ENCODE data around the gene CD9.

CD9 gene

GRCh38 chr12:6254491-6254890, 54.3 kb downstream of the CD9 start:
- TF ChIP-seq CTCF (IDR thresholded peaks at IDR 0.05; ENCODE audit: low read depth, low read length, missing control alignments) = no peak
- no peak overlapping the region for H3K4me3 ChIP-seq (ENCODE audit: low read depth, low read length)
- in situ Hi-C loops (cut with HindIII; ENCODE audit: low sequenced_read_pairs) = no loop called here
- DNase-seq (ENCODE audit: low read depth) = no peak

GRCh38 chr12:6257007-6257406, 56.8 kb downstream of the CD9 start:
- H3K4me3 ChIP-seq (ENCODE audit: low read depth, low read length) = no peak overlapping the region
- in situ Hi-C loops (cut with HindIII; ENCODE audit: low sequenced_read_pairs) = loop anchor here (5.0 kb wide), 1 partner anchor 65 kb away; no protein-coding TSS in a partner anchor
- no peak for TF ChIP-seq CTCF (IDR thresholded peaks at IDR 0.05; ENCODE audit: low read depth, low read length, missing control alignments)
- DNase-seq (ENCODE audit: low read depth) = no peak

GRCh38 chr12:6262211-6262610, 62.0 kb downstream of the CD9 start:
- in situ Hi-C loops (cut with HindIII; ENCODE audit: low sequenced_read_pairs) = no loop called here
- no peak overlapping the region for H3K4me3 ChIP-seq (ENCODE audit: low read depth, low read length)
- no peak for TF ChIP-seq CTCF (IDR thresholded peaks at IDR 0.05; ENCODE audit: low read depth, low read length, missing control alignments)
- DNase-seq (ENCODE audit: low read depth) = no peak

- no peak for DNase-seq (ENCODE audit: low read depth)
- in situ Hi-C loops (cut with HindIII; ENCODE audit: low sequenced_read_pairs) = no loop called here
These were observed 62.4 kb downstream of the CD9 start for GRCh38 chr12:6262623-6263022.

GRCh38 chr12:6263931-6264330, 63.7 kb downstream of the CD9 start:
- no peak overlapping the region for H3K4me3 ChIP-seq (ENCODE audit: low read depth, low read length)
- no peak for DNase-seq (ENCODE audit: low read depth)
- in situ Hi-C loops (cut with HindIII; ENCODE audit: low sequenced_read_pairs) = no loop called here
- TF ChIP-seq CTCF (IDR thresholded peaks at IDR 0.05; ENCODE audit: low read depth, low read length, missing control alignments) = no peak

More at GRCh38 chr12:6262623-6263022, 62.4 kb downstream of the CD9 start:
- H3K4me3 ChIP-seq (ENCODE audit: low read depth, low read length) = no peak overlapping the region
- TF ChIP-seq CTCF (IDR thresholded peaks at IDR 0.05; ENCODE audit: low read depth, low read length, missing control alignments) = no peak

- in situ Hi-C loops (cut with HindIII; ENCODE audit: low sequenced_read_pairs) = no loop called here
- DNase-seq (ENCODE audit: low read depth) = no peak
- no peak overlapping the region for H3K4me3 ChIP-seq (ENCODE audit: low read depth, low read length)
- TF ChIP-seq CTCF (IDR thresholded peaks at IDR 0.05; ENCODE audit: low read depth, low read length, missing control alignments) = no peak
These were observed 64.3 kb downstream of the CD9 start for GRCh38 chr12:6264402-6265037.

All from astrocyte of the cerebellum (primary cell).